ENCODE measurements around the gene DEPDC7.

The DEPDC7 gene

GRCh38 chr11:33065445-33066178 is 49.9 kb downstream of the DEPDC7 start:
- peak; percentile 78 for DNase-seq (ENCODE audit: low read depth)
- no peak overlapping the region for H3K4me3 ChIP-seq (ENCODE audit: low read depth, low read length)
- TF ChIP-seq MAX (IDR thresholded peaks at IDR 0.05; ENCODE audit: low read depth, low read length) (0 out of 2 replicates have a peak, but pooled peaks have one; percentile 22), MYC (IDR thresholded peaks at IDR 0.05; ENCODE audit: low read depth, low read length) (no peak; the same call in 1 of the 2 replicates), POLR2A (IDR thresholded peaks at IDR 0.05; ENCODE audit: extremely low read depth, insufficient read length) (no peak)
- TF ChIP-seq, protein P1, sequence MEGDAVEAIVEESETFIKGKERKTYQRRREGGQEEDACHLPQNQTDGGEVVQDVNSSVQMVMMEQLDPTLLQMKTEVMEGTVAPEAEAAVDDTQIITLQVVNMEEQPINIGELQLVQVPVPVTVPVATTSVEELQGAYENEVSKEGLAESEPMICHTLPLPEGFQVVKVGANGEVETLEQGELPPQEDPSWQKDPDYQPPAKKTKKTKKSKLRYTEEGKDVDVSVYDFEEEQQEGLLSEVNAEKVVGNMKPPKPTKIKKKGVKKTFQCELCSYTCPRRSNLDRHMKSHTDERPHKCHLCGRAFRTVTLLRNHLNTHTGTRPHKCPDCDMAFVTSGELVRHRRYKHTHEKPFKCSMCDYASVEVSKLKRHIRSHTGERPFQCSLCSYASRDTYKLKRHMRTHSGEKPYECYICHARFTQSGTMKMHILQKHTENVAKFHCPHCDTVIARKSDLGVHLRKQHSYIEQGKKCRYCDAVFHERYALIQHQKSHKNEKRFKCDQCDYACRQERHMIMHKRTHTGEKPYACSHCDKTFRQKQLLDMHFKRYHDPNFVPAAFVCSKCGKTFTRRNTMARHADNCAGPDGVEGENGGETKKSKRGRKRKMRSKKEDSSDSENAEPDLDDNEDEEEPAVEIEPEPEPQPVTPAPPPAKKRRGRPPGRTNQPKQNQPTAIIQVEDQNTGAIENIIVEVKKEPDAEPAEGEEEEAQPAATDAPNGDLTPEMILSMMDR (IDR thresholded peaks at IDR 0.05; ENCODE audit: low read depth, low read length): peak; percentile 90

DNA sequence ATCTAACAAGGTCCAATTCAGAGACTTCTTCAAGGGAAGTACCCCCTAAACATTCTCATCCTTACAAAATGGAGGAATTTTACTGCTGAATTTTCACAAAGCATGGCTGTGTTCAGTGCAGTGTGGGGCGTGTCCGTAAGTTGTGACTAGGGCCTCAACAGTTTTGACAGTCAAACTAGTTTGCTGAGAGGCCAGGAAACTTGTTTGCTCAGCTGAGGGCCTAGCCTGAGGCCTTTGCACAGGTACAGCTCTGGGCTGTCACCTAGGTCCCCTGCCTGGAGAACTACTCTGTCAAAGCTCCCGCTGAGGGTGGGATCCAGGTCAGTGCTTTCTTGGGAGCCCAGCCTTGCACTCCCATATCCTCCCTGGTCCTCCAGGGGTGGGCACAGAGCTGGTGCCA is 51.6 kb downstream of the DEPDC7 start:
- H3K4me3 ChIP-seq (ENCODE audit: low read depth, low read length): no peak overlapping the region
- TF ChIP-seq, protein P1 (IDR thresholded peaks at IDR 0.05; ENCODE audit: low read depth, low read length): no peak
- TF ChIP-seq MYC (IDR thresholded peaks at IDR 0.05; ENCODE audit: low read depth, low read length) (no peak), MAX (IDR thresholded peaks at IDR 0.05; ENCODE audit: low read depth, low read length) (no peak), POLR2A (IDR thresholded peaks at IDR 0.05; ENCODE audit: extremely low read depth, insufficient read length) (no peak)
- DNase-seq (ENCODE audit: low read depth): no peak

- H3K4me3 ChIP-seq (ENCODE audit: low read depth, low read length): no peak overlapping the region
- TF ChIP-seq POLR2A (IDR thresholded peaks at IDR 0.05; ENCODE audit: extremely low read depth, insufficient read length): no peak
- no peak for TF ChIP-seq MAX (IDR thresholded peaks at IDR 0.05; ENCODE audit: low read depth, low read length)
- no peak for TF ChIP-seq MYC (IDR thresholded peaks at IDR 0.05; ENCODE audit: low read depth, low read length)
- TF ChIP-seq, protein P1 (IDR thresholded peaks at IDR 0.05; ENCODE audit: low read depth, low read length): no peak
- DNase-seq (ENCODE audit: low read depth): no peak
These were observed 53.1 kb downstream of the DEPDC7 start for GRCh38 chr11:33068611-33069340.

DNA sequence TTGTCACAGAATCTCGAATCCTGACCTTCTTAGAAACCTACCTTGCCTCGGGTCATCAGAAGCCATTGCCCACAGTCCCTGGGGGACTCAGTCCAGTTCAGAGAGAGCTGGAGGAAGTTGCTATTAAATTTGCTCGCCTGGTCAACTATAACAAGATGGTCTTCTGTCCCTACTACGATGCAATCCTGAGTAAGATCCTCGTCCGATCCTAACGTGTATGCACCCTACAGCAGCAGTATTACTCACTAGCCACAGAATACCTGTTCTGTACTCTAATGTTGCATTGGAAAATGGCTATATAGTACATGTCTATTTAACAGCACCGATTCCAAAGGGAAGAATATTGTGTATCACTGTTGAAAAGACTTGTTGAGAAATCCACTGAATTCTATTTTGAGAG is 56.8 kb downstream of the DEPDC7 start:
- TF ChIP-seq, protein P1 (IDR thresholded peaks at IDR 0.05; ENCODE audit: low read depth, low read length): no peak
- no peak for TF ChIP-seq MAX (IDR thresholded peaks at IDR 0.05; ENCODE audit: low read depth, low read length)
- no peak for TF ChIP-seq MYC (IDR thresholded peaks at IDR 0.05; ENCODE audit: low read depth, low read length)
- TF ChIP-seq POLR2A (IDR thresholded peaks at IDR 0.05; ENCODE audit: extremely low read depth, insufficient read length): no peak
- DNase-seq (ENCODE audit: low read depth): no peak
- H3K4me3 ChIP-seq (ENCODE audit: low read depth, low read length): no peak overlapping the region

Data from NB4 (cell line).